Dermis lymphatic vessel endothelial cell (primary cell): ENCODE results near the gene TEX30. TPM values are rescaled to one million over a fixed set of nuclear protein-coding genes. Genes with fewer than 3 reads are reported as not detected.

Source experiments
- total RNA-seq: library from RNA; depleted of rRNA; stranded (reverse); fragments of >200 nt; gene quantifications from 2 replicates; pipeline ENCODE4 v1.2.1, GENCODE V29; 2014

TEX30 gene
- total RNA-seq, result 25.5 and 27.3 TPM in 2 replicates

DNA sequence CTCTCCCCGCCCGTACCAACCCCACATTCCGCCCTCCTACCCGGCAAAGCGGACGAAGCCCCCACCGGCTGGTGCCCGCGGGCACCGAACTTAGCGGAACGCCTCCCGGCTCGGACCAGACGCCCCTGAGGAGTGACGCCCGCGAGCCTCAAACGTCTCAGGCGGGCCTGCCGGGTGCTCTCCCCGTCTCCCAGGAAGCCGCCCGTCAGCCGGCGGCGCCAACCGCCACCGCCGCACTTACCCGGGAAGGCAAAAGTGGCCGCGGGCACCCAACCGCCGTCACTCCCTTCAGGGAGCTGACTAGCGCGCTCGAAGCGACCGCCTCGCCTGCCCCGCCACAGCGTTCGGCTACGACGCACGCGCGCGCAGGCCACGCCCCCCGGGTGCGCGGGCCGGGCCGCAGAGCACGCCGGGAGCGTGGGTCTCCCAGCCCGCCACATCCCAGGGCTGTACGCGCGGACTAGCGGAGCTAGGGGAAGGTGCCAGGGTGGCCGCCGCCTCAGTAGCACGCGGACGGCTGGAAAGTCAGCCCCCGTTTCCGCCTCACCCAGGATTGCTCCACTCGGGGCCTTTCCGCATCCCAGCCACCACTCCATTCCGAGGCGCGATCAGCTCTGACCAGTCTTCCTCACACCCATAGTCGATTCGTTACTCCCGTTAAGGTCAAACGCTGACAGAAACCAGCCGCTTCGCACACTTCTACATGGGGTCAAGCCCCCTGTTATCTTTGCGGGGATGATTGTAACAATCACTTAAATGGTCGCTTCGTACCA, at the start of gene TEX30:
Gene TEX30, minus strand, starts transcription at position 346 of the 773 bp plus-strand sequence. CDS start 3,760 bp downstream, outside the sequence.

DNA sequence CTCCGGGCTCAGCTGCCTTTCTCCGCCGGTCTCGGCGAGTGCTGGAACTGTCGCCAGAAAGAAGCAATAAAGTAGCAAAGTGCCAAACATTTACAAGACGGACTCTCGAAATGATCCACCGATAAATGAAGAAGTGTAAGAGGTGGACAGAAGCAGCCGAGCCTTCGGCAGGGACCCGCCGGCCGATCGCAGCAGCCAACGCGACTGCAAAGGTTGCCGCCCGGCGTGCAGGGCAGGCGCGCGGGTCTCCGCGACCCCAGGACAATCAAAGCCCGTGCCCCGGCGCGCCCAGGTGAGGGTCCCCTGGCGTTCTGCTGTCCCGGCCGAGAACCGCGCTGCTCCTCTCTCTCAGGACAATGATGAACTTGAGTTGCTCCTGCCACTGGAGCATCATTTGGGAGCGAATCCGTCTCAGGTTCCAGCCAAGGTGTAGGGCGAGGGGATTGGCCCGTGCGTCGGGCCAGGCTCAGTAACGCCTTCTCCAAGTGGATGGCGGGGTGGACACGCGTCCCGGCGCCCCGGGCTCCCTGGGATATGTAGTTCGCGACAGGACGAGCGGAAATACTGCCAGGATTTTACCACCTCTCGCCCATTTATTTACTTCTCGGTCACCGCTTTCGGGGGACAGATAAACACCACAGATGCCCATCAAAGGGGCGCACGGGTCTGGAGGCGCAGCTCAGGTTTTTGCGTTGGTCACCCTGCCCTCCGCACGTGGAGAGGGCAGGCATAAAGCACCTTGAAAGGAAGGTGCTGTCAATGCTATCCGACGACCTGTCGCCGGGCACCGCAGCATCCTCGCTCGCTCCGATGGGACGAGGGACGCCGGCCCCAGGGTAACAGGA, 25.2 kb upstream of the TEX30 start, which contains the start of the genes BIVM and POGLUT2:
Gene BIVM, plus strand, starts transcription at position 539 of the 845 bp plus-strand sequence. CDS start 8,149 bp downstream, outside the sequence.
Gene POGLUT2, minus strand, starts transcription at position 396 of the 845 bp plus-strand sequence. Its CDS starts 306 bp downstream, at position 90.

Other genes starting within 250 kb of the TEX30 start
- 31.0 and 56.5 TPM in 2 replicates for gene TPP2, start 176.8 kb downstream of the TEX30 start, total RNA-seq
- gene METTL21C, start 78.7 kb downstream of the TEX30 start, total RNA-seq, result not detected in 2 replicates
- 13.9 and 18.0 TPM in 2 replicates for gene POGLUT2, start 25.2 kb upstream of the TEX30 start, total RNA-seq
- gene BIVM, start 25.3 kb upstream of the TEX30 start, total RNA-seq, result 14.4 and 22.2 TPM in 2 replicates
- gene ERCC5, start 72.2 kb upstream of the TEX30 start, total RNA-seq, result 45.9 and 52.1 TPM in 2 replicates